HepG2 (cell line): ENCODE measurements around the gene NAA38. TPM values are rescaled to one million over a fixed set of nuclear protein-coding genes. Genes with fewer than 3 reads are reported as not detected.

ENCODE experiments used
- ATAC-seq: fragments of 200-7000 bp; cut with Tn5 transposase; 3 replicates; pipeline ENCODE4 v1.9.1; 2020; ENCODE audit warnings: mild to moderate bottlenecking, moderate library complexity
- BruUV-seq: library from RNA; stranded (reverse); fragments of 400-500 nt; replicated peaks from 2 replicates; lab custom pipeline; 2021; lab: Mats Ljungman, UMichigan
- CTCF ChIA-PET: fragments of 300-600 bp; formaldehyde crosslinking; extraction: SDS; loops from one replicate; lab custom pipeline; 2021; ENCODE audit warnings: low total read pairs, inconsistent platforms, low intra/inter-chr PET ratio; lab: Yijun Ruan, JAX
- POLR2A ChIA-PET: fragments of 350-600 bp; sonication (Branson Sonifier 250); formaldehyde crosslinking; loops from one replicate; lab custom pipeline; 2020; ENCODE audit warnings: antibody characterized with exemption, inconsistent platforms; lab: Yijun Ruan, JAX
- DNase-seq: peaks from one replicate; pipeline ENCODE4 v3.0.0-alpha.2; 2015; ENCODE audit warnings: low spot score
- FAIRE-seq: peaks from 3 replicates; lab custom pipeline; 2011; peaks lifted over from hg19 to GRCh38; lab: Jason Lieb, UNC
- H2AFZ ChIP-seq: one replicate; pipeline ENCODE4 v1.6.1; 2011; ENCODE audit warnings: low read length, inconsistent platforms
- H3K27ac ChIP-seq: fragments of 300-600 bp; 3 replicates; pipeline ENCODE4 v1.8.0; 2011; ENCODE audit warnings: mixed run types, mild to moderate bottlenecking, mixed read lengths, low read length, inconsistent platforms; ENCODE audit not compliant: insufficient read depth; ENCODE audit errors: extremely low read length
- H3K27me3 ChIP-seq, 2 experiments: fragments of 200-600 bp in 1 of 2; 2 replicates in 1 of 2; 3 replicates in 1 of 2; pipeline versions ENCODE4 v1.6.0 to v1.8.0; 2011; ENCODE audit warnings: low read length in 2 of 2, mild to moderate bottlenecking in 2 of 2, moderate library complexity in 2 of 2, inconsistent platforms in 1 of 2; ENCODE audit not compliant: insufficient read depth in 2 of 2, control insufficient read depth in 1 of 2
- H3K36me3 ChIP-seq, 2 experiments: fragments of 200-600 bp in 1 of 2; replicated peaks in 1 of 2; 2 replicates in 1 of 2; 3 replicates in 1 of 2; pipeline versions ENCODE4 v1.5.1 to v1.8.0; 2011; ENCODE audit warnings: low read length in 2 of 2, inconsistent platforms in 1 of 2; ENCODE audit not compliant: insufficient read depth in 2 of 2, control insufficient read depth in 1 of 2
- H3K4me1 ChIP-seq: 2 replicates; pipeline ENCODE4 v1.5.1; 2012; ENCODE audit warnings: low read length, inconsistent platforms; ENCODE audit not compliant: insufficient read depth
- H3K4me2 ChIP-seq: 2 replicates; pipeline ENCODE4 v1.6.0; 2011; ENCODE audit warnings: low read depth, low read length, inconsistent platforms
- H3K4me3 ChIP-seq, 3 experiments: fragments of 200-600 bp in 1 of 3; sonication (generic), shearing (Covaris generic) in 1 of 3; replicated peaks in 1 of 3; 2 replicates each; pipeline ENCODE4 v1.5.1; 2011 to 2016; ENCODE audit warnings: low read length in 3 of 3, inconsistent platforms in 2 of 3, low read depth in 2 of 3, mild to moderate bottlenecking in 2 of 3, control low read depth in 1 of 3, mixed read lengths in 1 of 3; ENCODE audit not compliant: insufficient read depth in 1 of 3
- H3K79me2 ChIP-seq: one replicate; pipeline ENCODE4 v1.6.1; 2011; ENCODE audit warnings: low read length, inconsistent platforms; ENCODE audit not compliant: insufficient read depth
- H3K9ac ChIP-seq: 2 replicates; pipeline ENCODE4 v1.6.0; 2011; ENCODE audit warnings: mild to moderate bottlenecking, low read depth, low read length, inconsistent platforms; ENCODE audit not compliant: insufficient read depth
- H3K9me3 ChIP-seq: 2 replicates; pipeline ENCODE4 v1.5.1; 2012; ENCODE audit warnings: mild to moderate bottlenecking, low read length
- H4K20me1 ChIP-seq: 2 replicates; pipeline ENCODE4 v1.6.0; 2011; ENCODE audit warnings: inconsistent platforms, mild to moderate bottlenecking, low read length, moderate library complexity; ENCODE audit not compliant: insufficient read depth
- ATM ChIP-seq: fragments of 450-650 bp; IDR thresholded peaks from 2 replicates; pipeline ENCODE4 v1.7.1; 2017; ENCODE audit warnings: mild to moderate bottlenecking, borderline replicate concordance
- FOXC1 ChIP-seq: sonication (generic); formaldehyde crosslinking; IDR thresholded peaks from 2 replicates; pipeline ENCODE4 v1.8.0; 2022; ENCODE audit warnings: mild to moderate bottlenecking, missing genetic modification reagents, borderline replicate concordance
- HMGA1 ChIP-seq: sonication (generic); formaldehyde crosslinking; conservative IDR thresholded peaks from 2 replicates; pipeline ENCODE4 v1.4.0; 2020; ENCODE audit warnings: missing genetic modification reagents
- KMT2B ChIP-seq: IDR thresholded peaks from 2 replicates; pipeline ENCODE4 v1.6.1; 2016; ENCODE audit warnings: missing genetic modification reagents, missing compliant biosample characterization
- TBX2 ChIP-seq: sonication (generic); formaldehyde crosslinking; IDR thresholded peaks from 2 replicates; pipeline ENCODE4 v1.5.0; 2020; ENCODE audit warnings: missing genetic modification reagents, mild to moderate bottlenecking, borderline replicate concordance
- ZFP41 ChIP-seq: sonication (generic); formaldehyde crosslinking; IDR thresholded peaks from 2 replicates; pipeline ENCODE4 v1.4.0; 2020; ENCODE audit warnings: mild to moderate bottlenecking, missing genetic modification reagents, borderline replicate concordance
- ZMYM4 ChIP-seq: sonication (generic); formaldehyde crosslinking; IDR thresholded peaks from 2 replicates; pipeline ENCODE4 v1.8.1; 2023; ENCODE audit warnings: mild to moderate bottlenecking, missing genetic modification reagents
- ZNF557 ChIP-seq: sonication (generic); formaldehyde crosslinking; IDR thresholded peaks from 2 replicates; pipeline ENCODE4 v1.4.0; 2020; ENCODE audit warnings: missing genetic modification reagents
- WGBS: methylation state at CpG from one replicate; pipeline ENCODE4 v1.1.6; 2017; ENCODE audit warnings: low lambda C conversion rate; 5-methylcytosine and 5-hydroxymethylcytosine counted together
- in situ Hi-C: cut with HindIII; loops from 2 replicates; pipeline ENCODE4 v1.10.0; 2017; ENCODE audit warnings: low pct_unique_long_range_greater_than_20kb; ENCODE audit not compliant: extremely low pct_ligation_motif_present
- intact Hi-C: fragments of 100-400 bp; cut with micrococcal nuclease; formaldehyde crosslinking; loops from one replicate; pipeline ENCODE4 v1.10.0; 2022; ENCODE audit not compliant: unreplicated experiment
- polyA plus RNA-seq, 8 experiments: library from polyadenylated mRNA; depleted of rRNA in 3 of 8; stranded (reverse) in 7 of 8; unstranded in 1 of 8; fragments of >200 nt; fragmentation: Illumina TruSeq in 4 of 8; extraction: Trizol in 4 of 8; gene quantifications; 2 replicates each; pipeline versions ENCODE4 v1.2.1 to v1.2.3, GENCODE V29; 2011 to 2016; ENCODE audit warnings: low read depth in 4 of 8, missing spikeins in 1 of 8, mixed read lengths in 1 of 8; ENCODE audit not compliant: insufficient read depth in 1 of 8
- total RNA-seq, 5 experiments: library from RNA; depleted of rRNA; stranded (reverse); fragments of >200 nt; fragmentation: Illumina TruSeq; extraction: Trizol; gene quantifications; 2 replicates each; pipeline ENCODE4 v1.2.3, GENCODE V29; 2016; ENCODE audit warnings: low read depth in 1 of 5
- TF ChIP-seq, protein P1 (sequence below): sonication (generic); formaldehyde crosslinking; IDR thresholded peaks from 2 replicates; pipeline ENCODE4 v1.4.0; 2020; ENCODE audit warnings: mild to moderate bottlenecking, low read depth, missing genetic modification reagents
- TF ChIP-seq, protein P2 (sequence below): sonication (generic); formaldehyde crosslinking; IDR thresholded peaks from 2 replicates; pipeline ENCODE4 v1.4.0; 2020; ENCODE audit warnings: missing genetic modification reagents
- TF ChIP-seq, protein P3 (sequence below): sonication (generic); formaldehyde crosslinking; IDR thresholded peaks from 2 replicates; pipeline ENCODE4 v1.4.0; 2020; ENCODE audit warnings: missing genetic modification reagents

Gene NAA38
- total and polyA plus RNA-seq, 2 of the 13 experiments (the other 11 are each of a cell fraction or from before 2014, with no cell fraction given): 46.9 to 91.6 TPM

DNA sequence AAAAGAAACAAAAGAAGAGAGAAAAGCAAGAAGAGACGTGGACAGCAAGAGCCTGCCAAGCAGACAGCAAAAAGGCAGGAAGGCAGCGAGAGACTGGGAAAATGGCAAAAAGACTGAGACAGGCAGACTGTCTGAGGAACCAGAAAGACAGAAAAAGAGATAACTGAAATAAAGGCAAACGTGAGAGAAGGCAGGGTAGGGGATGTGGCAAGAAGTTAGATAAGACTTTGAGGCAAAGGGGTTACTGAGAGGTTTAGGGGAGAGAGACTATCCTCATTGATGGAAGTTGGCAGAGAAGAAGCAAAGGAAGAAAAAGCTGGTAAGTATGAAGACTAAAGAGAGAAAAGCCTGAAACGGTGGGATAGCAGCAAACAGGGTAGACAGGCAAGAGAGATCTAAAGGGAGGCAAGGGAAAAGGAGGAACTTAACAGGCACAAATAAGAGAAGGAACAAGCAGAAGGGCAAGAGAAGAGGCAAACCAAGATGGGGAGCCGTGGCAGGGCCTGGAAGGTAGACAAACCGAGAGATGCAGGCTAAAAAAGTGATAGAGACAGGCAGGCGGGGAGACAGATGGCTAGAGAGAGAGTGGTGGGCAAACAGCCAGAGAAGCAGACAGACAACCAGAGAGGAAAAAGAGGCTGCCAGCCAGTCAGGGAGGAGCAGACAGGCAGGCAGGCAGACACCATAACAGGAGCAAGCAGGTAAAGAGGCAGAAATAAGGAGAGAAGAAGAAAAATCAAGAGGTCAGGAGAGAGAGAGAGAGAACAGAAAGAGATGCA is 24.1 kb upstream of the NAA38 start:
- in situ Hi-C loops: no loop called here
- 54% methylated on average over 7 of the region's 7 CpGs for WGBS
- Histone ChIP-seq H3K9me3 (no peaks in the 10 kb centered on the region), H3K9ac (no peak overlapping the region), H3K27ac (no peak overlapping the region), H3K4me3 (no peak overlapping the region), H2AFZ (no peak overlapping the region), H3K4me2 (no peak overlapping the region), H3K36me3 (no peaks in the 10 kb centered on the region), H3K79me2 (no peaks in the 10 kb centered on the region), H4K20me1 (no peaks in the 10 kb centered on the region), H3K4me1 (peaks cover 31% of the 10 kb centered on the region), H3K27me3 (peaks cover 1 to 16% of the 10 kb centered on the region in 2 experiments; a peak in 2 of 5 replicates)
- POLR2A ChIA-PET: no interaction called here
- CTCF ChIA-PET: no interaction called here
- TF ChIP-seq FOXC1 (CRISPR knock-in tag): no peak
- BruUV-seq: no TSS peak
- intact Hi-C loops: no loop called here
- DNase-seq (no peak), ATAC-seq (no peak), FAIRE-seq (no peak)

DNA sequence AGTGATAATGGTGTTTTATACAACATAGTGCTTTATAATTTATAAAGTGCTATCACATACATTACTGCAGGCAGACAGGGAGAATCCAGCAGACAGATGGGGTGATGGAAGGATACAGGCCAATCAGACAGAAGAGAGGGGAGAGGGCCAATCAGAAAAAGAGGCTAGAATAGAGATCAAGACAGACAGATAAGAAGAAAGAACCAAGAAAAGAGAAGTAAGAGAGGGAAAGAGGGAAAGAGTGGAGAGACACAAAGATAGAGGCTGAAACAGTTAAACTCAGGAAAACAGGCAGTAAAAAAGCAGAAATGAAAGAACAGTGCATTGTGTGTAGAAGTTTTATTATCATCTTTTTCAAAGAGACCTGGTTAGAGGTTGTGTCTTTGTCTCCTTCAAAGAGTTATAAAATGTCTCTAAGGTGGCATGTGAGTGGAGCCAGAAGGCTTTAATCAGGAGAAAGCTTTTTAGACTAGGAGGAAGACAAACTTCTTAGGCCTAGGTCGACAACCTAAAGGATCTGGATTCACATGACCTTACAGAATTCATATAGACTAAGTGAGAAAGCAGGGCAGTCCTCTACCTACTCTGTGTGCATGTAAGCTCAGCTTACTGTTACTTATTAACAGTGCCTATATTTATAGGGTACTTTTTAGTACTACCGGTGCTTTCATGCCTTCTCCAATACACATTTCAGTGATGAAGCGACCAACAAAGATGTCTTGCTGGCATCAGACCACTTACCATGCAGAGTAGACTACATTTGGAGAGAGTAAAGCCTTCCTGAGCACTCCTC is 22.9 kb upstream of the NAA38 start:
- H3K9me3 ChIP-seq: no peaks in the 10 kb centered on the region
- ChIA-PET POLR2A (no interaction called here), CTCF (no interaction called here)
- peaks cover 1 to 5% of the 10 kb centered on the region in 2 experiments; a peak in 1 of 5 replicates for H3K27me3 ChIP-seq
- no peaks in the 10 kb centered on the region for H4K20me1 ChIP-seq
- H3K27ac ChIP-seq: no peak overlapping the region
- H3K4me2 ChIP-seq: no peak overlapping the region
- in situ Hi-C loops: no loop called here
- BruUV-seq: no TSS peak
- 37% methylated on average over 3 of the region's 3 CpGs for WGBS
- TF ChIP-seq ATM: no peak
- TF ChIP-seq, protein P1, sequence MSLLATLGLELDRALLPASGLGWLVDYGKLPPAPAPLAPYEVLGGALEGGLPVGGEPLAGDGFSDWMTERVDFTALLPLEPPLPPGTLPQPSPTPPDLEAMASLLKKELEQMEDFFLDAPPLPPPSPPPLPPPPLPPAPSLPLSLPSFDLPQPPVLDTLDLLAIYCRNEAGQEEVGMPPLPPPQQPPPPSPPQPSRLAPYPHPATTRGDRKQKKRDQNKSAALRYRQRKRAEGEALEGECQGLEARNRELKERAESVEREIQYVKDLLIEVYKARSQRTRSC (CRISPR knock-in tag): no peak
- TF ChIP-seq, protein P2, sequence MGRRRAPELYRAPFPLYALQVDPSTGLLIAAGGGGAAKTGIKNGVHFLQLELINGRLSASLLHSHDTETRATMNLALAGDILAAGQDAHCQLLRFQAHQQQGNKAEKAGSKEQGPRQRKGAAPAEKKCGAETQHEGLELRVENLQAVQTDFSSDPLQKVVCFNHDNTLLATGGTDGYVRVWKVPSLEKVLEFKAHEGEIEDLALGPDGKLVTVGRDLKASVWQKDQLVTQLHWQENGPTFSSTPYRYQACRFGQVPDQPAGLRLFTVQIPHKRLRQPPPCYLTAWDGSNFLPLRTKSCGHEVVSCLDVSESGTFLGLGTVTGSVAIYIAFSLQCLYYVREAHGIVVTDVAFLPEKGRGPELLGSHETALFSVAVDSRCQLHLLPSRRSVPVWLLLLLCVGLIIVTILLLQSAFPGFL (CRISPR knock-in tag): no peak
- no peak for TF ChIP-seq TBX2
- TF ChIP-seq ZMYM4: no peak
- TF ChIP-seq HMGA1: no peak
- TF ChIP-seq KMT2B: no peak
- no peak for TF ChIP-seq ZNF557 (CRISPR knock-in tag)
- TF ChIP-seq, protein P3, sequence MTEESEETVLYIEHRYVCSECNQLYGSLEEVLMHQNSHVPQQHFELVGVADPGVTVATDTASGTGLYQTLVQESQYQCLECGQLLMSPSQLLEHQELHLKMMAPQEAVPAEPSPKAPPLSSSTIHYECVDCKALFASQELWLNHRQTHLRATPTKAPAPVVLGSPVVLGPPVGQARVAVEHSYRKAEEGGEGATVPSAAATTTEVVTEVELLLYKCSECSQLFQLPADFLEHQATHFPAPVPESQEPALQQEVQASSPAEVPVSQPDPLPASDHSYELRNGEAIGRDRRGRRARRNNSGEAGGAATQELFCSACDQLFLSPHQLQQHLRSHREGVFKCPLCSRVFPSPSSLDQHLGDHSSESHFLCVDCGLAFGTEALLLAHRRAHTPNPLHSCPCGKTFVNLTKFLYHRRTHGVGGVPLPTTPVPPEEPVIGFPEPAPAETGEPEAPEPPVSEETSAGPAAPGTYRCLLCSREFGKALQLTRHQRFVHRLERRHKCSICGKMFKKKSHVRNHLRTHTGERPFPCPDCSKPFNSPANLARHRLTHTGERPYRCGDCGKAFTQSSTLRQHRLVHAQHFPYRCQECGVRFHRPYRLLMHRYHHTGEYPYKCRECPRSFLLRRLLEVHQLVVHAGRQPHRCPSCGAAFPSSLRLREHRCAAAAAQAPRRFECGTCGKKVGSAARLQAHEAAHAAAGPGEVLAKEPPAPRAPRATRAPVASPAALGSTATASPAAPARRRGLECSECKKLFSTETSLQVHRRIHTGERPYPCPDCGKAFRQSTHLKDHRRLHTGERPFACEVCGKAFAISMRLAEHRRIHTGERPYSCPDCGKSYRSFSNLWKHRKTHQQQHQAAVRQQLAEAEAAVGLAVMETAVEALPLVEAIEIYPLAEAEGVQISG (CRISPR knock-in tag): no peak
- no peak for TF ChIP-seq ZFP41 (CRISPR knock-in tag)
- ATAC-seq: no peak; the same call in 2 of the 3 replicates
- H3K4me3 ChIP-seq: no peak overlapping the region
- no peak overlapping the region for H3K9ac ChIP-seq
- DNase-seq: no peak
- H3K79me2 ChIP-seq: no peaks in the 10 kb centered on the region
- H3K36me3 ChIP-seq: no peaks in the 10 kb centered on the region
- FAIRE-seq: no peak
- intact Hi-C loops: no loop called here
- H2AFZ ChIP-seq: no peak overlapping the region
- peaks cover 21% of the 10 kb centered on the region for H3K4me1 ChIP-seq
